Fibroblast of mammary gland (primary cell): ENCODE results near the gene ZCCHC12.
"Not testable (repeated sequence)": the region's sequence is repeated elsewhere in the genome, so short reads cannot be mapped to it uniquely, and the experiment has no call there.

Experiments used
- DNase-seq: peaks from one replicate; pipeline ENCODE4 v3.0.0-alpha.2; 2010; ENCODE audit warnings: low read depth
- H3K4me3 ChIP-seq: 2 replicates; pipeline ENCODE4 v1.5.1; 2011; ENCODE audit warnings: low read depth, mild to moderate bottlenecking, low read length, moderate library complexity; ENCODE audit not compliant: control insufficient read depth
- TF ChIP-seq, protein P1 (sequence below): conservative IDR thresholded peaks from 2 replicates; pipeline ENCODE4 v1.5.1; 2011; ENCODE audit warnings: low read depth, low read length, inconsistent platforms; ENCODE audit not compliant: control insufficient read depth, insufficient read depth

ZCCHC12 gene

DNA sequence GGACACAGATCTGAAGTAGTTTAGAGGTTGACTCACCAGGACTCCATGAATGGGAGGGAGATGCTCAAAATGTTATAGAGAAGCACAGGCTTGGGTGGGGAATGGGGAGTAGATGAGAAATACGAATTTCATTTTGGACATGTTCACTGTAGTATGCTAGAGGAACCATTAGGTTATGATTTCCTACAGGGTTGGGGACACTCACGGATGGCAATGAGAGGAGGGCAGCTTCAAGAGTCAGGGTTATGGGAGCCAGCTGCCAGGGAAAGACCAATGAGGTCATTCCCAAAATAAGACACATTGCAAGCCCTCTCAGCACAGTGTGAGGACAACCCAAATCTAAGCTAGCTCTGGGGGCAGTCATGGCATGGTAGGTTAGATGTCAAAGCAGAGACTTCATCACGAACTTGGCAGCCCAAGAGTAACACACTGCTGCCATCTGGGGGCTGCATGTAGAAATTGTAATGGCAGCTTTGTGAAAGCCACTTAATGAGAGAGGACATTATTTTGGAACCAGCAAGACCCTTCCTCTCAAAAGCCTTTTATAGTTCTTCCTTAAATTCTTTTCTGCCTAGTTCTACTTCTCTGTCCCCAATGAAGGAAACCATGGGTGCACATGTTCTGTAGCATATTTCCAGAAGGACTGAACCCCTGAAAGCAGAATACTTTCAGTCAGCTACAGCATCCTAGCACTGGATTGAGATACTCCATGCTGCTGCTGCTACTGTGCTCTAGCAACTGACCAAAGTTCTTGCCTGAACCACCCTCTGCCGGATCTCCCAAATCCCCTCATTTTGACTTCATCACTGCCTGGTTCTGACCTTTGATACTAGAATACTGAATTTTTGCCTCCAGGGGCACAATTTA is 16.2 kb upstream of the ZCCHC12 start:
- TF ChIP-seq, protein P1, sequence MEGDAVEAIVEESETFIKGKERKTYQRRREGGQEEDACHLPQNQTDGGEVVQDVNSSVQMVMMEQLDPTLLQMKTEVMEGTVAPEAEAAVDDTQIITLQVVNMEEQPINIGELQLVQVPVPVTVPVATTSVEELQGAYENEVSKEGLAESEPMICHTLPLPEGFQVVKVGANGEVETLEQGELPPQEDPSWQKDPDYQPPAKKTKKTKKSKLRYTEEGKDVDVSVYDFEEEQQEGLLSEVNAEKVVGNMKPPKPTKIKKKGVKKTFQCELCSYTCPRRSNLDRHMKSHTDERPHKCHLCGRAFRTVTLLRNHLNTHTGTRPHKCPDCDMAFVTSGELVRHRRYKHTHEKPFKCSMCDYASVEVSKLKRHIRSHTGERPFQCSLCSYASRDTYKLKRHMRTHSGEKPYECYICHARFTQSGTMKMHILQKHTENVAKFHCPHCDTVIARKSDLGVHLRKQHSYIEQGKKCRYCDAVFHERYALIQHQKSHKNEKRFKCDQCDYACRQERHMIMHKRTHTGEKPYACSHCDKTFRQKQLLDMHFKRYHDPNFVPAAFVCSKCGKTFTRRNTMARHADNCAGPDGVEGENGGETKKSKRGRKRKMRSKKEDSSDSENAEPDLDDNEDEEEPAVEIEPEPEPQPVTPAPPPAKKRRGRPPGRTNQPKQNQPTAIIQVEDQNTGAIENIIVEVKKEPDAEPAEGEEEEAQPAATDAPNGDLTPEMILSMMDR: peak; percentile 70
- DNase-seq: peak; percentile 58
- no peak overlapping the region for H3K4me3 ChIP-seq

DNA sequence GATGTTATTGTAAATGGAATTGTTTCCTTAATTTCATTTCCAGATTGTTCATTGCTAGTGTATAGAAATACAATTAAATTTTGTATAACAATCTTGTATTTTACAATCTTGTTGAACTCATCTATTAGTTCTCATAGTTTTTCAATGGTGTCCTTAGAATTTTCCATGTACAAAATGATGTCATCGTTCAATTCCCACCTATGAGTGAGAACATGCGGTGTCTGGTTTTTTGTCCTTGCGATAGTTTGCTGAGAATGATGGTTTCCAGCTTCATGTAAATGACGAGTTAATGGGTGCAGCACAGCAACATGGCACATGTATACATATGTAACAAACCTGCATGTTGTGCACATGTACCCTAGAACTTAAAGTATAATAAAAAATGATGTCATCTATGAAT is 6.4 kb upstream of the ZCCHC12 start:
- H3K4me3 ChIP-seq, DNase-seq: not testable (repeated sequence)

DNA sequence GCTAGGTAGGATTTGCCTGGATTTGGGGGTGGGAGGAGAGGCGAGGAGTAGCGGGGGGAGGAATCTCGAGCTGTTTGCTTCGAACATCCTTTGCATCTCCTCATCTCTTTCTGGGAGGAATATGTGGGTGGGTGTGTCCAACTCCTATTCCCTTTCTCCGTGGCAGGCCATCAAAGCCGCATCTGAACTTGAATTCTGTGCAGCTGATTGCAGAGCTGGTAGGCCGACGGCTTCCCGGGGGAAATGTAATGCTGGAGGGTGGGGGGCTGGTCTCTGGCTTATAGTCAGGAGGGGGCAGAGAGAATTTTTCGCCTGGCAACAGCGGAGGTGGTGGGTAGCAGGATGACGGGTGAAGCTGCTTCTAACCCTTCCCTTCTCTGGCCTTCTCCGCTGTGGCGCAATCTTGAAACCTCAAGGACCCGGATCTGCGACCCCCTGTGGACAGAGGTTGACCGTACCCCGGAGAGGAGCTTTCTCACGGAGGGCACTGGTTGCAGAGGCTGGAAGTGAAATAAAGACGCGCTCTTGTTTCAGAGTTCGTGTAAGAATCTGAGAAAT is 628 bp downstream of the ZCCHC12 start:
- no peak overlapping the region for H3K4me3 ChIP-seq
- DNase-seq: no peak
- TF ChIP-seq, protein P1: no peak

DNA sequence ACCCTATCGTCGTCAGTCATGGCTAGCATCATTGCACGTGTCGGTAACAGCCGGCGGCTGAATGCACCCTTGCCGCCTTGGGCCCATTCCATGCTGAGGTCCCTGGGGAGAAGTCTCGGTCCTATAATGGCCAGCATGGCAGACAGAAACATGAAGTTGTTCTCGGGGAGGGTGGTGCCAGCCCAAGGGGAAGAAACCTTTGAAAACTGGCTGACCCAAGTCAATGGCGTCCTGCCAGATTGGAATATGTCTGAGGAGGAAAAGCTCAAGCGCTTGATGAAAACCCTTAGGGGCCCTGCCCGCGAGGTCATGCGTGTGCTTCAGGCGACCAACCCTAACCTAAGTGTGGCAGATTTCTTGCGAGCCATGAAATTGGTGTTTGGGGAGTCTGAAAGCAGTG is 1.6 kb downstream of the ZCCHC12 start:
- no peak overlapping the region for H3K4me3 ChIP-seq
- DNase-seq: no peak
- TF ChIP-seq, protein P1: no peak

DNA sequence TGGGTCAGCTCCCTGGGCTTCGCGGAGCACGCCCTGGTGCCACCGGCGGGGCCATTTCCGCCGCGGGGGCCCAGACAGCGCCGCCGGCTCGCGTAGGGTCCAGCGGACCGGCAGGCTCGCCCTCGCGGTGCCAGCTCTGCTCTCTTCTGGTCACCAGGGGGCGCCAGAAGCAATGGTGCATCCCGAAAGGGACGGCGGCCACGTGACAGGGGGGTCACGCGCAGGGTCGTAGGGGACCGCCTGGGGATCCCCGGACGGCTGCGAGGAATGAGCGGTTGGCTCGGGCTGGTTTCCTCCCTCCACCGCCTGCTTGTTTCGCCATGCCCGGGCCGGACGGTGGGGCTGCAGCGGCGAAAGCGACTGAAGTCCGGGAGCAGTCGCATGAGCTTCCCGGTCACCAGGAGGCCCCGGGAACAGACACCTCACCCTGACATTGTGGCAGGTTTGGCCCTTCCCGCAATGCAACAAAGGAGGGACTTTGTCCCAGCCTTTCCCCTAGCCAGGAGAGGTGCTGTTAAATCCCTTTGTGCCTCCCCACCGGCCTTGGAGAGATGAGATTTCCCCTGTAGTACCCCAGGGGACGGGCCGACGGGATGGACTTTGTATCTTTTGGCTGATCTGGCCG is 15.8 kb downstream of the ZCCHC12 start:
- TF ChIP-seq, protein P1: peak; percentile 39
- H3K4me3 ChIP-seq: peak overlapping the region; percentile 44
- DNase-seq: peak; percentile 35

DNA sequence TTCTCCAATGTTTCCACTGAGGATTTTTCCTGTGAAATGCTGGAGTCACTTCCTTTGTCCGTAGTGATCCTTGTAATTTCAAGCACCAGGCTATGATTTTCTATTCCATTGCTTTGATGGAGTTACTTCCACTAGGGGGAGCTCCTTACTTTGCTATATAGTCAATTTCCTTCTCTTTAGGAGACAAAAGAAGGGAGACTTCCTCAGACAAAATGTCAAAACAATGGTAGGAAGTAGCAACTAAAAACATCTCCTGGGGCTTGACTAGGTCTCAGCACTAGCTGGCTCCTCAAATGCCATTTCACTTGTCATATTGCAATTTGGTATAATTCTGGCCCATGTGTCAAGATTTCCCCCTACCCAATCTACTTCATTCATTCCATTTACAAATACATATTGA is 24.1 kb downstream of the ZCCHC12 start:
- no peak overlapping the region for H3K4me3 ChIP-seq
- DNase-seq: peak; percentile 53
- TF ChIP-seq, protein P1: peak; percentile 68

DNA sequence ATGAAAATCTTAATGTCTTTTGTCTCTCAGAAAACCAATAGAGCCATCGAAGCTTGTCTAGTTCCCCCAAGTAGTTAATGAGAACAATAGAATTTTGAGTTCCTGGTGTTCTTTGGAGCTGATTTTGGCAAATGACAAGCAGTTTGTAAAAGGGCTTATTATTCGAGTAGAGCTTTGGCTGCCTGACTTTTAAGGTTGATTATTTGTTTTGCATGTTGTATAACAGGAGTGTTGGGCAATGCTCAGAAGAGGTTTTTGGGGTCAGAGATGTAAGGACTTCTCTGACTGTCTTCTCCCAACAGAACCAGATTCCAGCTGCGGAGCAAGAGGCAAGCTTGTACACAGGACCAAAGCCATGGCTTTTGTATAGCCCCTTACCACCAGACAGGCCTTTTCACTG is 30.0 kb downstream of the ZCCHC12 start:
- no peak for DNase-seq
- TF ChIP-seq, protein P1: no peak
- H3K4me3 ChIP-seq: no peak overlapping the region
